Activated T-cell treated with anti-CD3 and anti-CD28 coated beads, Interleukin-2, amount 50 U/mL, for 1 hour (primary cell): ENCODE data around the gene SLC9C2.
"Not testable (repeated sequence)": the region's sequence is repeated elsewhere in the genome, so short reads cannot be mapped to it uniquely, and the experiment has no call there.

ENCODE experiments used
- DNase-seq: peaks from one replicate; pipeline ENCODE4 v3.0.0-alpha.2; 2020

Gene SLC9C2, protein sequence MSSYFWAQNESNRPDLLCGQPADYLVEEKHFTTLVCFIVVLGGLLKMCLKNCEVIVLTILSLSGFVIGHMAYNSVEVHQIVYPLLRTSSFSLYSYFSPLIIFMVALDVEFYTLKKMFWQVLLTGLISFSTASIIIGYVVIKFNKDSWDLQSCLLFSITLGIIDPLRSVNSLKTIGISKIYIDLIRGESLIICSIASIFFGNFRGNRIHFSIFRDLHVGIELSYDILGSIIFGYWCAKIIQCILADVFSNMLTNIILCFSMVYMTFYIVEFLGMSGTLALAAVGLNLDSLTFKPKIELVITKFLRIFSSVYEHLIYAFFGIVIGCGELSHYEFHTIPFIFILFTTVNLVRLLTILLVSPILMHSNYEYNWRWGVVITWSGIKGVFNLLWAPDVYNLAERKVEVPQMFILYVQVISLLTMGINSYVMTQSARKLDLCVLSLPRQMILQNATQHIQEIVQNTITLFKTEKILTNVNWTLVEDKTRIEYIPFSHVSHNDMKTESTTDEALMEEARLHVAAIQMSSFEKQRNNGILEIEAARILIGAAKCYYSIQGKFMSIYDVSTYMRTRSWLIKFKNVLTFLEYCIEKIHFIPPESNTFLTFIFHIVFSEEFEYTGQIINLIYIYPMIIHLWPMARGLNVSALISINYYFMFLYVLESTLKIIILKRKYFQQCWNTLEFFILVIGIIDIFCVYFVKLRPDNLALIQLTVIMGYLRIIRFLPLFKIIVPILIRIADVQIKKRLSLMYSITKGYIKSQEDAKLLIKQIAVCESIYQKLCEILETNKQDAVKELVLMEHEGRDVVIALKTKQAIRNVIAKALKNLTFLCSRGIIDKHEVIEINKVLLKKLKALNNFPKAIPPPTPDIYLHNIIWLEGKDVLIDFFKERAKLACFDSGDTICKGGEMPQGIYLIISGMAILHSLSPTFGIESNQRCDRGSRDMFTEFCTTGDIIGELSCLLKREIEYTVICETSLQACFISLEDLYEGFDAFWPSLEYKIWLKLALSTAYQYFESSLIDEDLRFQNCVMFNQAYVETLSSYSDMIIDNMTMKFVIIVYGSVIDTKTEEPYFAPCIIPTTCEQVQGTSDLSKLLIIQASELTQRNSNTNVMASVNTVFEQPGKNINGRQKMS

DNA sequence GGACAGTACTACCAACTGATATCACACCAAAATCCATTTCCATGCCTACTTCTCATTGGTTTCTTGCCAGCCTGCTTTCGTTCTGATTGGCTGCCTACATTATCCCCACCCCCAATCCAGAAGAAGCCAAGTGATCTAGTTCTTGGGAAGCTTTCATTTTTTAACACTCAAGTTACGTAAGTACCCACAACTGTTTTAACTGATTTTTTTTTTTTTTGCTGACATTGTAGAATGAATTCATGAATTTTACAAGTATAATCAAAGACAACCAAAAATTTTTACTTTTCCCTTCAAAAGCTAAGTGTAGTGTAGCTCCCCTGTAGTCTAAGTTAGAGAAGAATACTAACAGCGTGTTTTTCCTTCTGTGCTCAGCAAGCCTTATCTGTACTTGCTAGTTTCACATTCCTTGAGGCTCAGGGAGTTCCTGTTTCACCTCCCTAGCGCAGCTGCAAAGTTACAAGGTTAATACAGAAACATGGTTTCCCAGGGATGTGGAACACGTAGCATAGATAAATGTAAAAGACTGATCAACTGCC, at the start of gene SLC9C2:
SLC9C2 (minus strand) TSS at position 17 of the 536 bp plus-strand sequence. CDS start 1,296 bp downstream, outside the sequence.
- no peak for DNase-seq

DNA sequence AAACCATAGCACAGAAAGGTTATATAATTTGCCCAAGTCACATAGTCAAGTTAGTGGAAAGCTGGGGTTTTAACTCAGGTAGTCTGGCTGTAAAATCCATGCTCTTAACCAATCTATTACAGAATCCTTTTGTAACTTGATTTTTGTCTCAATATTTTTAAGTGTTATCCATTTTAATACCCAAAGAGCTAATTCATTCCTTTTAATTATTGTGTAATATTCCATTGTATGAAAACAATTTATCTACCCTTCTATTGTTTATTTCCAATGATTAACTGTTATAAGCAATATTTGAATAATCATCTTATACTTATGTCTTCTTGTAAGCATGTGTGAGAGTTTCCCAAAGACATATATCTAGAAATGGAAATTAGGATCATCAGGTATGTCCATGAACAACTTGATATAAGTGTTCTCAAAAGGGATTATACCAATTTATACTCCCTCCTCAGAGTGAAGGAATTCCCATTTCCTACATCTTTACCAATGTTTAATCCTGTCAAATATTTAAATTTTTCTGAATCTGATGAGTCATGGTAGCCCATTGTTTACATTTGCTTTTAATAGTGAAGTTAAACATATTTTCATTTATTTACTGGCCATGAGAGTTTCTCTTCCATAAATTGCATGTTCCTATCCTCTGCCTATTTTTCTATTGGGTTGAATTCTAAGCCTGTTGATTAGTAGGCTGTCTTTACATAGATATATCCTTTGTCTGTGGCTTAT, 46.2 kb upstream of the SLC9C2 start:
- DNase-seq = no peak

DNA sequence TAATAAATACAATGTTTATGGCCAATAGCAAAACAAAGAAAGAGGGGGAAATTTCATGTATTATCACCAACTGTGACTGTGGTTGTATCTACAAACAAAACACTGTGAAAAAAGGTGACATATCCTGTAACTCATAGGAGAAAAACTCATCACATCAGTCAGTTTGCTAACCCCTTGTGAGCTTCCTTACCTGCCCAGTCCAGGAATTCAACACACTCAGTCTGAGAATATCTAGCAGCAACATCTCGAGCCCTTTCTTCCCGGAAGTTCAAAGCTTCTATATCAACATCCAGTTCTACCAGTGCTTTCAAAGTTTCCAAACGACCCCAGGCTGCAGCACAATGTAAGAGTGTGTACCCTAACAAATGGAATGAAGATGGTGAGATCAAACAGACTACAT, 43.8 kb upstream of the SLC9C2 start:
- DNase-seq = no peak

DNA sequence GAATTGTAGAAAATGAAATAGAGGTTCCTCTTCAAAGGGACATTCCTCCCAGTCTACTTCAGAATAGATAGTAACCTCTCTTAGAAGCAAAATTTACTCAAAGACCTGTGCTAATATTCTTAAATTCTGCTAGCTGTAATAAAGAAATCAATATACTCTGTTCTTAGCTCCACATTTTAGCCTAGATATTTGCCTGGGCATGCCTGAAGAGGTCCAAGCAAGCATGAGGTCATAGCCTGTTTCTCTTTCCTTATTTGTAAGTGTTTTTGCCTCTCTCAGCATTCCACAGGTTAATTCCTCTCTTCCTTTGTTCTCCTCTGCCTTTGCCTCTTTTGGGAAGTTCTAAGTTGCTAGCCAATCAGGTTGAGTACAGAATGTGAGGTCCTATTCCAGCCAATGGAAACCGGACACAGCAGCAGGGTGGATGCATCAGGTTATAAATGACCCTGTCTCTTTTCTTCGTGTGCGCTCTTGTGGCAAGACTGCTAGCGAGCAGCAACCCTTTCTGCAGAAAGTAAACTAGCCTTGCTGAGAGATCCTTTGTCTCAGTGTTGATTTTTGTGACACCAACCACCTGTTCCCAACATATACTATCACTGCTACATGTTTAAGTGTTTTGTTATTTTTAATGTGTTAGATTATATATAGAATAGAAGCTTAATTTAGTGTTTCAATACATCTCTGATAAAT, 39.7 kb upstream of the SLC9C2 start:
- not testable (repeated sequence) for DNase-seq

- no peak for DNase-seq
Measured at GRCh38 chr1:173639102-173639501, 36.2 kb upstream of the SLC9C2 start.

GRCh38 chr1:173638043-173639021, 35.5 kb upstream of the SLC9C2 start:
- no peak for DNase-seq

DNA sequence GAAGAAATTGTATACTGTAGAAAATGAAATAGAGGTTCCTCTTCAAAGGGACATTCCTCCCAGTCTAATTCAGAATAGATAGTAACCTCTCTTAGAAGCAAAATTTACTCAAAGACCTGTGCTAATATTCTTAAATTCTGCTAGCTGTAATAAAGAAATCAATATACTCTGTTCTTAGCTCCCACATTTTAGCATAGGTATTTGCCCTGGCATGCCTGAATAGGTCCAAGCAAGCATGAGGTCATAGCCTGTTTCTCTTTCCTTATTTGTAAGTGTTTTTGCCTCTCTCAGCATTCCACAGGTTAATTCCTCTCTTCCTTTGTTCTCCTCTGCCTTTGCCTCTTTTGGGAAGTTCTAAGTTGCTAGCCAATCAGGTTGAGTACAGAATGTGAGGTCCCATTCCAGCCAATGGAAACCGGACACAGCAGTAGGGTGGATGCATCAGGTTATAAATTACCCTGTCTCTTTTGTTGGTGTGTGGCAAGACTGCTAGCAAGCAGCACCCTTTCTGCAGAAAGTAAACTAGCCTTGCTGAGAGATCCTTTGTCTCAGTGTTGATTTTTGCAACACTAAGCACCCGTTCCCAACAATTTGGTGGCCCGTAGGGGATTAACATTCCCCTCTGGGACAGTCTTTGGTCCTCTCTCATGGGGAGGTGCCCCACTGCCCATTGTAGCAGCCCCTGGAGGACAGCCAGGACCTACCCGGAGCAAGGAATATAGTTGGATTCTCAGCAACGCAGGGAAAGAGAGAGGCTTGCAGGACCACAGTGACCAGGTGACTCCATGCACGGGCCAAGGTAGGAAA, 34.6 kb upstream of the SLC9C2 start:
- not testable (repeated sequence) for DNase-seq

DNA sequence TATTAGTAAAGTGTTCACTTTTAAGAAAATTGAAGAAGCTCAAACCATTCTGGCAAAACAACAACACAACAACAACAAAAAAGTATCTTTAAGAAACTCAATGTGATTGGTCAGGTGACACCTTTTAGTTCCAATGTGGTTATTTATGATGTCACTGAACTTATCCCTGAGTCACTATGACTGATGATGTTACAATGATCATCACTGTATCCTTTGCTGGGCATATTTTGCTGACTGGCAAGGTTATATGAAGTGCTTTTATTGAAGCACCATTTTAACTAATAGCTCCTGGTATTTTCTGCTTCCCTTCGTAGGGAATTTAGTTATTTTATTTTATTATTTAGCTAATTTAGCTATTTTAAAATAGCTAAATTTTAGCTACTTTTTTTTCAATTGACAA, 32.2 kb upstream of the SLC9C2 start, which contains the start of gene TEX50:
TEX50 (plus strand) TSS at position 223 of the 400 bp plus-strand sequence. CDS start 184 bp downstream, outside the sequence.
- DNase-seq = no peak

DNA sequence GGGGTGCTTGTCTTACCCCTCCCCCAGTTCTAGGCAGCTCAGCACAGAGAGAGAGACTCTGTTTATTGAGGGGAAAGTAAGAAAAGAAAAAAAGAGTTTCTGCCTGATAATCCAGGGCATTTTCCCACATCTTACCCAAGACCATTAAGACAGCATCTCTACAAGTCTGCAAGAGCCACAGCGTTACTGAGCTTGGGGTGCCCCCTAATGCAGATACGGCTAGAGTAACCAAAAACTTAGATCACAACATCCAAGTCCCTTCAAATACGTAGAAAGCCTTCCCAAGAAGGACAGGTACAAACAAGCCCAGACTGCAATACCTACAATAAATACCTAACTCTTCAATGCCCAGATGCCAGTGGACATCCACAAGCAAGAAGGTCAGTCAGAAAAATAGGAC, 26.0 kb upstream of the SLC9C2 start:
- DNase-seq = no peak

- no peak for DNase-seq
Measured at GRCh38 chr1:173627269-173627668, 24.4 kb upstream of the SLC9C2 start.

DNA sequence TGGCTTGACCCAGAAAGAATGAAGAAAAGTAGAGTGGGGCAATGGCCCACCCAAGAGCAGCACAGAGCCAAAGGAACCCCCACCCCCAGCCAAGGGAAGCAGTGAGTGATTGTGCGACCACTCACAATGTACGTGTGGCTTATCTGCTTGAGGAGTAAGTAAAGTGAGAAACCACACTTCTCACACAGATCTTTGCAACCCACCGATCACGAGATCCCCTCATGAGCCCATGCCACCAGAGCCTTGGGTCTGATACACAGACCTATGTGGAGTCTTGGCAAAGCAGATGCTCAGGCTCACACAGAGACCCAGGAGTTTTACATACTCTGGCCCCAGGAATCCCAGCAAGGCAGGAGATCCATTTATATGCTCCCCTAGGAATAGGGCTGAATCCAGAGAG, 14.0 kb upstream of the SLC9C2 start:
- DNase-seq = no peak

DNA sequence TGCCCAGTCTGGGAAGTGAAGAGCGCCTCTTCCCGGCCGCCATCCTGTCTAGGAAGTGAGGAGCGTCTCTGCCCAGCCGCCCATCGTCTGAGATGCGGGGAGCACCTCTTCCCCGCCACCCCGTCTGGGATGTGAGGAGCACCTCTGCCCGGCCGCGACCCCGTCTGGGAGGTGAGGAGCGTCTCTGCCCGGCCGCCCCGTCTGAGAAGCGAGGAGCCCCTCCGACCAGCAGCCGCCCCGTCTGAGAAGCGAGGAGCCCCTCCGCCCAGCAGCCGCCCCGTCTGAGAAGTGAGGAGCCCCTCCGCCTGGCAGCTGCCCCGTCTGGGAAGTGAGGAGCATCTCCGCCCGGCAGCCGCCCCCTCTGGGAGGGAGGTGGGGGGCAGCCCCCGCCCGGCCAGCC, 10.2 kb upstream of the SLC9C2 start:
- not testable (repeated sequence) for DNase-seq

DNA sequence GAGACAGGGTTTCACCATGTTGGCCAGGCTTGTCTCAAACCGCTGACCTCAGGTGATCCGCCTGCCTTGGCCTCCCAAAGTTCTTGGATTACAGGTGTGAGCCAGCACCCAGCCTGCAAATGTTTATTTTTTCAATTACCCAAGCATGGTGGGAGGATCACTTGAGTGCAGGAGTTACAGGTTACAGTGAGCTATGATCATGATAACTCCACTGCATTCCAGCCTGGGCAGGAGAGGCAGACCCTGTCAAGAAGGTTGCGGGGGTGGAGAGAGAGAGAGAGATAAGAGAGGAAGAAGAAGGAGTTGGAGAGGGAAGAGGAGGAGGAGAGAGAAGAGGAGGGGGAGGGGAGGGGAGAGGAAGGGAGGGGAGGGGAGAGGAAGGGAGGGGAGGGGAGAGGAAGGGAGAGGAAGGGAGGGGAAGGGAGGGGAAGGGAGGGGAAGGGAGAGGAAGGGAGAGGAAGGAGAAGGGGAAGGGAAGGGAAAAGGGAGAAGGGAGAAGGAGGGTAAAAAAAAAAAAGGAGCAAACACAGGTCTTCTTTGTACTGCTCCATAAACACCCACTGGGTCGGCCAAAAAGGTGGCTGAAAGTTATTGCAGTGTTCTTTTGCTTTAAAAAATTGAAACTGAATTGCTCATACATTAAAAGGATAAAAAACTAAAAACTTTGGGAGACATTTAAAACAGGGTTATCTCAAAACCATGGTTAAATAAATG, 5.8 kb upstream of the SLC9C2 start:
- DNase-seq = no peak

DNA sequence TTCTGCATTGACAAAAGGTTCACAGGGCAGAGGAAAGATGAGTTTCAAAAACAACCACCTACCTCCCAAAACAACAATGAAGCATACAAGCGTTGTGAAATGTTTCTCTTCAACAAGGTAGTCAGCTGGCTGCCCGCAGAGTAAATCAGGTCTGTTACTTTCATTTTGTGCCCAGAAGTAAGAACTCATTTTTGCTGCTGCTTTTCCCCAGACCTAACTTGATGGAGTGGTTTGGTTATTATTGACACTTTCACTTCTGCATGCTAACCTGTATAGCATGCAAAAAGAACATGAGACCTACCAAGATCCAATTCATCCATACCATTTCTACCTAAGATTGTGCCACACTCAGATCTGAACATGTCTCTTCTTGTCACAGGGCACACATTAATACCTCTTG, 1.3 kb downstream of the SLC9C2 start:
- no peak for DNase-seq

DNA sequence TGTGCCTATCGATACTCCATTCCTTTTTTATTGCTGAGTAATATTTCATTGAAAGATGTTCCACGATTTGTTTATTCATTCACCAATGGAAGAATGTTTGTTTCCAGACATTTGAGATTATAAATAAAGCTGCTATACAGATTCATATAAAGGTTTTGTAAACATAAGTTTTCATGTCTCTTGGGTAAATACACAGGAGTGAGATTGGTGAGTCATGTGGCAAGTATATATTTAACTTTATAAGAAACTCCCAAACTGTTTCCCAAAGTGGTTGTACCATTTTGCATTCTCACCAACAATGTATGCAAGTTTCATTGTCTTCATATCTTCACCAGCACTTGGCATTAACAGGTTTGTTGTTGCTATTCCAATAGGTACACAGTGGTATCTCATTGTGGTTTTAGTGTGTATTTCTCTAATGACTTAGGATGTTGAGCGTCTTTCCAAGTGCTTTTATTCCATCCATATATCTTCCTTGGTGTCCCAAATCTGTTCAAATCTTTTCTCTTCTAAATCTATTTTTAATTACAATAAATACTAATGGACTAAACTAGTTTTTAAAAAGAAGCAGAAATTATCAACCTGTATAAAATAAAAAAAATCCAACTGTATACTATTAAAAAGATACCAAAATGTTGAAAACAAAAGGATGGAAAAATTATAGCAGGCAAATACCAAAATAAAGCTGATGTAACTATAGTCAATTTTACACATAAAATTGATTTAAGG, 6.6 kb downstream of the SLC9C2 start:
- DNase-seq = no peak

DNA sequence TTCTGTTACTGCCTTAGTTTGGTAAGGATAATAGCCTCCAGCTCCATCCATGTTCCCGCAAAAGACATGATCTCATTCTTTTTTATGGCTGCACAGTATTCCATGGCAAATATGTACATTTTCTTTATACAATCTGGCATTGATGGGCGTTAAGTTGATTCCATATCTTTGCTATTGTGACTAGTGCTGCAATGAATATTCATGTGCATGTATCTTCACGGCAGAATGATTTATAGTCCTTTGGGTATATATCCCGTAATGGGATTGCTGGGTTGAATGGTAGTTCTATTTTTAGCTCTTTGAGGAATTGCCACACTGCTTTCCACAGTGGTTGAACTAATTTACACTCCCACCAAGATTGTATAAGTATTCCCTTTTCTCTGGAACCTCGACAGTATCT, 11.7 kb downstream of the SLC9C2 start:
- DNase-seq = not testable (repeated sequence)

GRCh38 chr1:173590557-173590956, 12.3 kb downstream of the SLC9C2 start:
- DNase-seq = no peak
